Activated CD8-positive, alpha-beta memory T cell treated with anti-CD3 and anti-CD28 coated beads for 48 hours (primary cell): ENCODE measurements around the gene CACNA1G.

Source experiments
- DNase-seq, 3 experiments: peaks; one replicate each; pipeline ENCODE4 v3.0.0-alpha.2; 2020; ENCODE audit warnings: low read depth in 2 of 3, low spot score in 2 of 3

CACNA1G gene

DNA sequence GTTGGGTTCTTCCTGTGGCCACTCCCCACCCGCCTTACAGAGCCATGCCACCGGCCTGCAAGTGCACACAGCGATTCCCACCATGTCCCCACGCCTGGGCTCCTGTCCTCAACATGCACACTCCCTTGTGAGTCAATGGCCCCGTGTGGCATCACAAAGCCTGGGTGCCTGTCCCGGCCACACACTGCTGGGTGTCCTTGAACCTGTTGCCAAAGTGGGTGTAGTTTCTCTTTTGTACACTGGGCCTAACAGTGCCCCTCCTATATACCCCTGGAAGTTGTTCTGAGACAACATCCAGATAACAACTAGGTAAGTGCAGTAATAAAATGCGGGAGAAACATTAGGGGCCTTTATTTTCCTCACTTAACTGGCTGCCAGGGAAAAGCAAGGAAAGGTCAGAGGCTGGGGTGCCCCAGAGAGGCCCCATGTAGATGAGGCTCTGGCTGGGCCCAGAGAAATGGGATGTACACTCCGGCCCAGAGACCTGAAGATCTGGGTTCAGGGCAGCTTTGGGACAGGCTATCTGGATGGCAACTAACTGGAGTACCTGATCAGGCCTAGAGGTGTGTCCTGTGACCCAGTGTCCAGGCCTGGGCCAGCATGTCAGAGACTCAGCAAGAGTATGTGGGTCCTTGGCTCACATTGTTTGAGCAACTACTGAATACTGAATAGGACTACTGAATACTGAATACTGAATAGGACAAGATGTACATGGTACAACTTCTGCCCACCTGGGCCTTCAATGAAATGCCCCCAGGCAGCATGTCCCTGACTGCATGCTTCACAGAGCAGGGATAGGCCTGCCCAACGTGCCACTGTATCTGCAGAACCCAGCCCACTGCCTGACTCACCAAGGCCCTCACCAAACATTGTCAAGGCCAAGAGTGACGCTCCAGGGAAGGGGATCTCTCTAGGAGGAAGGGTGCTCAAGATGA, 82.5 kb downstream of the CACNA1G start:
- DNase-seq = no peak

DNA sequence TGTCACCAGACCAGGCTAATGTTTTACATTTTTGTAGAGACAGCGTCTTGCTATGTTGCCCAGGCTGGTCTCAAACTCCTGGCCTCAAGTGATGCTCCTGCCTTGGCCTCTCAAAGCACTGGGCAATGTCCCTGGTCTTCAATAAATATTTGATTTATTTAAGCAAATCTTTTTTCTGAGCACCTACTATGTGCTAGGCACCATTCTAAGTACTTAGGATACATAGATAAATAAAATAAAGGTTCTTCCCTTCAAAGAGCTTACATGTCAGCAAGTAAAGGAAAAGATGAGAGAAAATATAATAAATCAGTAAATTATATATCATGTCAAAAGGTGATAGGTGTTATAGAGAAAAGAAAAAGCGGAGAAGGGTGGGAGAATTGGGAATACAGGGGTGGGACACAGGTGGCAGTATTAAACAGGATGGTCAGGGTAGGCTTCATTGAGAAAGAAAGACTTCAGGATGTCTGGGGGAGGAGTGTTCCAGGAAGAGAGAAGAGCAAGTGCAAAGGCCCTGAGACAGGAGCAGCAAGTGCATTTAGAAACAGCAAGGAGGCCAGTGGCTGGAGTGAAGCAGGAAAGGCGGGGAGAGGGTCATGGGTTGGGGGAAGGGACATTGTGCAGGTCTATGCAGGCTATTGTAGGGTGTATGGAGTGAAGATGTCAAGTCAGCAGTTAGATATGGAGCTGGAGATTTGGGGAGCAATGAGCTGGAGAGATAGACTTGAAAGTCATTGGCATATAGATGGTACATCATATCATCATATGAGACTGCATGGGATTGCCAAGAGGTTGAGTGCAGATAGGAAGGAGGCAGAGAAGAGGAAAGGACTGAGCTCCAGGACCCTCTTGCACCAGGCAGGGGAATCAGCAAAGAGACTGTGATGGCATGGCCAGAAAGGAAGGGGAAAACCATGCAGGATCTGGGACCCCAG, 85.5 kb downstream of the CACNA1G start:
- DNase-seq = no peak

DNA sequence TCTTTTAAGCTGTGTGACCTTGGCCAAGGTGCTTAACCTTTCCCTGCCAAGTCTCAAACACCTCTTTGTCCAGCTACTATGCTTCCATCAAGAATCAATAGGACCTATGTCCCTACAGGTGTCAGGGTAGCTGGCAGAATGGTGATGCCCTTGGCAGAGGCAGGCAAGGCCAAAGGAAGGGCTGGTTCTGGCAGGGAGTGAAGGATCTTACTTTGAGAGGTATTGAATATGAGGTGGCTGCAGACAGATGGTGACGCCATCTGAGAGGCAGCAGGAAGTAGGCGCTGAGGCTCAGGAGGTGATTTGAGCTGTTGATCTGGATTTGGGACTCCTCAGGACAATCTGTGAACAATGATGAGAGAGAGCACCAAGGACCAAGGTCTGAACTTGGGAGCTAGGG, 86.7 kb downstream of the CACNA1G start:
- no peak for DNase-seq

DNA sequence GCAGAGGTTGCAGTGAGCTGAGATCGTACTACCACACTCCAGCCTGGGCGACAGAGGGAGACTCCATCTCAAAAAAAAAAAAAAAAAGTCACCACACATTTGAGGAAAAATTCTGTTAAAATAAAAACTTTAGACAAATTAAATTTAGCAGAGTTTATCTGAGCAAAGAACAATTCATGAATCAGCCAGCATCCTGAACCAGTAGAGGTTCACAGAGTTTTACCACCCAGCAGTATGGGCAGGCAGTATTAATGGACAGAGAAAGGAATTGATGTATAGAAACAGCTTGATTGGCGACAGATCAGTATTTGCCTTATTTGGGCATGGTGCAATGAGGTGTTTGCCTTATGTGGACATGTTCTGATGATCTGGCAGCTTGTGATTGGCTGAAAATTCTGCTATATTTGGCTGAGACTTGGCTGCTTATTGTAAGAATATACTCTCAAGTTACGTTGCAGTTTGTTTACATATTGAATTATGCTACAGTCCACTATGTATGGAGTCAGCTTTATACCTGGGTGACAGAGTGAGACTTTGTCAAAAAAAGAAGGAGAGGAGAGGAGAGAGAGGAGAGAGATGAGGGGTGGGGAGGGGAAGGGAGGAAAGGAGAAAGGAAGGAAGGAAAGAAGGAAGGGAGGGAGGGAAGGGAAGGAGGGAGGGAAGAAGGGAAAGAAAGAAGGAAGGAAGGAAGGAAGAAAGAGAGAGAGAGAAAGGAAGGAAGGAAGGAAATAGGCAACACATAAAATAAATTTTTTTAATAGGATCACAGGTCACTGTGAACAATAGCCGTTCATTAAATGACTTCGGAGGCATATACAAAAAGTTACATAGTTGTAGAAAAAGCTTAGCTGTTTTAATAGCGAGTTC, 88.8 kb downstream of the CACNA1G start:
- no peak for DNase-seq

DNA sequence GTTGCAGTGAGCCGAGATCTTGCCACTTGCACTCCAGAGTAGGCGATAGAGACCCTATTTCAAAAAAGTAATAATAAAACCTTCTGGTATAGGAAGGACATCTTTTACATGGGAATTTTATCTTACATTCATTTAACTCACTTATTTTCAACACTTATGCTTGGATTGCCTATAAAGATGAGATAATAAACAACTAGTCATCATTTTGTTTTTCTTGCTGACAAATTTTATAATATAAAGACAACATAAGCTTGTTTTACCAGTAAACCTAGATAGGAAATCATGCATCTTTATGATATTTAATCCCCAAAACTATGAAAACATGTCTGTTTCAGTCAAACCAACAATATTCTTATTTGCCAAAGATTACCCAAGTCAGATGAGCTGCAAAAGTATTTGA, 91.1 kb downstream of the CACNA1G start:
- DNase-seq = no peak

DNA sequence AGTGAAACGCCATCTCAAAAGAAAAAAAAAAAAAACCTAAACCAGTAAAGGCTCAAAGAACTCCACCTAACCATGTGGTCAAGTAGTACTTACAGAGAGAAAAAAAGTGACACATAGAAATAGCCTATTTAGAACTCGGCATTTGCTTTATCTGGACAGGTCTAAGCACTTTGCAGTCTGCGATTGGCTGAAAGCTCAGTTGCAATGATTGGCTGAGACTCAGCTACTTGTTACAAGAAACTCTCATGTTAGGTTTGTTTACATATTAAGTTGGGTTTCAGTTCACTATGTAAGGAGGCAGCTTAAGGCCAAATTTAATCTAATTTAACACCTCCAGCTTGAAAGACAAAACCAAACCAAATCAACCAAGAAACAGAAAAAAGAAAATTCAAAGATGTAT, 93.2 kb downstream of the CACNA1G start:
- no peak for DNase-seq

DNA sequence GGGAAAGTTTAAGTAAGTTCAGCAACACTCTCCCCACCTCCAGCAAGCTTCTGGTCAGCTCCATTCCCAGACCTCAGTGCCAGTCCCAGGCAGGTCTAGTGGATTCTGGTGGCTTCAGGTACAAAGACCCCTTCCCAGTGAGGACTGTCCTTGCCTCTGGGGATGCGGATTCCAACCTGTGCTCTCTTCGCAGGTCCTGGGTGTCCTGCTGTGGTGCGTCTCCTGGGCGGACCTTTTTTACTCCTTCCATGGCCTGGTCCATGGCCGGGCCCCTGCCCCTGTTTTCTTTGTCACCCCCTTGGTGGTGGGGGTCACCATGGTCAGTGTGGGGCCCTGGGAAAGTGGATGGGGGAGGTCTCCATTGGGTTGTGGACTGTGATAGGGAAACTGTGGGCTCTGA, 96.0 kb downstream of the CACNA1G start:
- no peak for DNase-seq

DNA sequence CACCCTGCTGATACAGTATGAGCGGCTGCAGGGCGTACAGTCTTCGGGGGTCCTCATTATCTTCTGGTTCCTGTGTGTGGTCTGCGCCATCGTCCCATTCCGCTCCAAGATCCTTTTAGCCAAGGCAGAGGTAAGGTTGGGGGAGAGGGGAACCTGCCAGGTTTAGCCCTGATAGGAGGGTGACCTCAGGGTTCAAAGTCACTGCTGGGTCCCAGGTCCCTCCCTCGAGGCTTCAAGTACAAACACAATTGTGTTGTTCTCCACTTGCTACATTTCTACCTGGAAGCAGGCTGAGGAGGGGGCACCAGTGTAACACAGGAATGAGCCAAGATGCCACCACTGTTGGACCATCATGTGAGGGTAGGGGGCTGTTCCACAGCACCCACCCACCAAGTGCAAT, 96.5 kb downstream of the CACNA1G start:
- DNase-seq = no peak

DNA sequence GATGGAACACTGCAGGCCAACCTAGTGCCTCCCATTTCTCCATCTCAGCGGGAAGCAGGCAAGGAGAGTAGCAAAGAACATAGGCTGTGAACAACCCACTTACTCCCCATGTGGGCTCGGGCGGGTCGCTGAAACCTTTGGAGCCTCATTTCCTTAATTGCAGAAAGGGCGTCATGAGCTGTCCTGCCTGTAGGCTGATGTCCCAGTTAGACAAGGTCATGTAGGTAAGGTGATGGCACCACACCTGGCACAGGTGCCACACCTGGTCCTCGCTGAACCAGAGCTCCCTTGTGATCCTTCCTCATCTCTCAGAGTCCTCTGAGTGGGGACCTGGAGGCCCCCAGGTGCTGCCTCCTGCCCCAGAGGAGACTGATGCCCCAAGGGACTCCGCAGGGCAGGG, 97.1 kb downstream of the CACNA1G start:
- no peak for DNase-seq

DNA sequence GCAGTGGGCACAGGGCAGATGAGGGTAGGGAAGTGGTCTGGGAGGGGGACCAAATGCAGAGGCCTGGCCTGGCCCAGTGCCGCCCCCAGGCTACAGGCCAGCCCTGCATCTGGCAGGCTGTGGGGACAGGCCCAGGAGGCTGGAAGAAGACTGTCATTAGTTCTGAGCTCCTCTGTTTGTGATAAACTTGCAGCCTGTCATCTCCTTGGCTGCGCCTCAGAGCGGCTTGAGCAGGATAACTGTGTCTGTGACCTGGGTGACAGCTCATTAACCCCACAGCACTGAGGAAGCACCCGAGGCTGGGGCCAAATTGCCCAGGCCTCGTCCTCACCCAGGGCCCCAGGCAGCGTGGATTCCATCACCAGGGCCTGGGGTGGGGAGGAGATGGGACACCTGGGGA, 98.1 kb downstream of the CACNA1G start:
- DNase-seq = no peak

DNA sequence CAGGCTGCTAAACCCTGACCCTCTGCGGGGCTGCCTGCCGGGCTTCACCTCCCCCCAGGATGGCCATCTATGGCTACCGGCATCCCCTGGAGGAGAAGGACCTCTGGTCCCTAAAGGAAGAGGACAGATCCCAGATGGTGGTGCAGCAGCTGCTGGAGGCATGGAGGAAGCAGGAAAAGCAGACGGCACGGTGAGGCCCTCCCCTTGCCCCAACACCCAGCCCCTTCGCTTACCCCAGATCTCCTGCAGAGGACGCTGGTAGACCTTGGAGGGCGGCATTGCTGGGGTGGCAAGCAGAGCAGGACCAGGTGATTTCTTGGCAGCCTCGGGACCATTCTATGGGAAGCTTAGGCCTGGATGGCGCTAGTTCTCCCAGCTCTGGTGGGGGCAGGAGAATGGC, 98.7 kb downstream of the CACNA1G start:
- DNase-seq = no peak

DNA sequence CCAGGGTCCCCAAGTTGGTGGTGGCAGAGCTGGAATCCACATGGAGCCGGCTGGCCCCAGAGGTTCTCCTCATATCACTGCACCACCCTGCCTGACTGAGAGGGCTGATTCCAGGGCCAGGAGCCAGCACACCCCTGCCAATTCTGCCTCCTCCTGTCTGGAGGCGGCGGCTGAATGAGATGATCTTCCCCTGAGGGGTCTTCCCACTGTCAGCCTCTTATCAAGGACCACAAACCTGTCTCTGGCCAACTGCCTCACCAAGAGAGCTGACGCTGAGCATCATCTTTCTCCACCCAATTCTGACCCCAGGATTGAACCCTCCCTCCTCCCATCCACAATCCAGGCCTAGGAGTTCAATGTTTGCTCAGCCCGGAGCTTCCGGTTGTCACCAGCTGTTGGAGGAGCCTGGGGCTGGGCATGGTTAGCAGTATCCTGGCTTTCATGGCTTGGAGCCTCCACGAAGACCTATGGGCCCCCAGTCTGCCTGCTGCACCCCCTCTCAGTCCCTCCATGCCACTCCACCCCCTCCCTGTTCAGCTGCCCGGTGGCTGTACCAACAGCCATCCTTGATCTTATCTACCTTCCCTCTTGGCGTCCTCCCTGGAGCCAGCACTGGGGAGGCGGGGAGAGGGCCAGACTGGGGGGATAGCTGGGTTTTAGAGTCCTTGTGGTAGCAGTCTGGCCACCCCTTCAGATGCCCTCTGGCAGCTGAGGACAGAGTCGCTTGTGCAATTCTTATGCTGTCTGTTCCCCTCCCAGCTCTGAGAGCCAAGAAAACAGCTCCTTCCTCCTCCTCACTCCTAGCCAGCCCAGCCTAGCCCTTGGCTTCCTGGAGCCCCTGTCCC, 99.7 kb downstream of the CACNA1G start:
- DNase-seq = no peak

DNA sequence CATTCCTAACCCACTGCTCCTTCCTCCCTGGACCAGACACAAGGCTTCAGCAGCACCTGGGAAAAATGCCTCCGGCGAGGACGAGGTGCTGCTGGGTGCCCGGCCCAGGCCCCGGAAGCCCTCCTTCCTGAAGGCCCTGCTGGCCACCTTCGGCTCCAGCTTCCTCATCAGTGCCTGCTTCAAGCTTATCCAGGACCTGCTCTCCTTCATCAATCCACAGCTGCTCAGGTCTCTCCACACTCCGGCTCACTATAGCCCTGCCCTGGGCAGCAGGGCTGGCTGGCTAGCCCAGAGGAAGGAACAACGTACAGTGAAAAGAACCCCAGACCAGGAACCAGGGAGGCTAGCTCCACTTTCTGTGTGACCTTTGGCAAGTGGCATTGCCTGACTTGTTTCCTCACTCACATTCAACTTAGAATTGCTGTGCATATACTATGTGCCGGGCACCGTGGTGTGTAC, 100.4 kb downstream of the CACNA1G start:
- DNase-seq = no peak

DNA sequence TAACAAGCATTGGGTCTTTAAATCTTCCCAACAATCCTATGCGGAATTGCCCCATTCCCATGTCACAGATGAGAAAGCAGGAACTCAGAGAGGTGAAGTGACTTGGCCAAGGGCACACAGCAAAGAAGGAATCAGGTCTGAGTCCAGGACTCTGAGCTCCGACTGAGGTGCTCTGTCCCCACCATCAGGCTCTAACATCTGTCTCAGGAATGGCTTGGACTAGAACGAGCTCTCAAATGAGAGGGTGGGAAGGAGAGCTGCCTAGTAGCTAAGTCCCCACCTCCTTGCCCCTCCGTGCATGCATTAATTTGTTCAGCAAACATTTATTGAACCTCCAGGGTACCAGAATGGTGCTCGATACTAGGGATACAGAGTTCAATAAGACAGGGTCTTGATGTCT, 100.8 kb downstream of the CACNA1G start:
- no peak for DNase-seq

DNA sequence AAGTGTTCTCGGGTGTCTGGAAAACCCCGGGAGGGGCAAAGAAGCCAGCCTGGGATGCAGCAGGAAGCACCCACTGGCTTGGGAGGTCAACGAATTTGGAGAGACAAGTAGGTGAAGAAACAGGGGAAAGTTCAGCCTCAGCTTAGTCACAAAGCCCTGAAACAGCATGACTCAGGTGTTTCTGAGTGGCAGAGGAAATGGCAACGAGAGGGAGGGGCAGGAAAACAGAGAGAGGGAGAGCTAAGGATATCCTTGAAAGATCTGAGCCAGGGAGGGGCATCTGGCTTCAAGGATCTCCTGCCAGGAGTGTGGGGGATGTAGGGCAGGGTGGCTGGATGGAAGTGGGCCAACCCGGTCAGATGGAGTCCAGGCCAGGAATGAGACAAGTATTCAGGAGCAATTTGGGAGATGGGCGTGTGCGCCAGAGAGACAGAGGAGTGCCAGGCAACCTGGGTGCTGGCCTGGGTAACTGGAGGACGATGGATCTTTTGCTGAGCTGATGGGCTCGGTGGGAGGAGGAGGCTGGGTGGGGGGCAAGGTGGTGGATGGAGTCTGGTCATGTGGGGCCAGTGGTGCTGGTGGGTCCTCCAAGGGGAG, 101.4 kb downstream of the CACNA1G start:
- DNase-seq = no peak

DNA sequence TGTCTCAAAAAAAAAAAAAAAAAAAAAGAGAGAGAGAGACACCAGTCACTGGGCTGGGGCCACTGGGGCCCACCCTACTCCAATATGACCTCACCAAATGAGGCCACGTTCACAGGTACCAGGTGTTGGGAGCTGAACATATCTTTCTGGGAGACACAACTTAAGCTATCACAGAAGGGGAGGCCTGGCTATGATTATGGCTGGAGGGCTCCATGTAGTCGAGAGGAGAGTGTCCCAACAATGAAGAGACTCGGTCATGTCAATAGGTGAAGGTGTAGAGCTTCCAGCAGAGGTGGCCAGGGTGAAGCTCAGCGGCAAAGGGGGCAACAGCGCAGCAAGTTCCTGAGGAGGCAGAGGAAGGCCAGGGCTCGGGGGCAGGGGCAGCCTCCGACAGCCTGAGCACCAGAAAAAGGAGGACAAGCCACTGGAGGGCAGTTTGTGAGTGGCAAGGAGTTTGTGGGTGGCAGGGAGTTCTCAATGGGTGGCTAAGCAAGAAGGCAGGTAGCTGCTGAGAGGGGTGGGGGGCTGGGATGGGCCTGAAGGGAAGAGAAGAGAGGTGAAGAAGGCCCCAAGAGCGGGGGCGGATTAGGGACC, 102.2 kb downstream of the CACNA1G start:
- no peak for DNase-seq

DNA sequence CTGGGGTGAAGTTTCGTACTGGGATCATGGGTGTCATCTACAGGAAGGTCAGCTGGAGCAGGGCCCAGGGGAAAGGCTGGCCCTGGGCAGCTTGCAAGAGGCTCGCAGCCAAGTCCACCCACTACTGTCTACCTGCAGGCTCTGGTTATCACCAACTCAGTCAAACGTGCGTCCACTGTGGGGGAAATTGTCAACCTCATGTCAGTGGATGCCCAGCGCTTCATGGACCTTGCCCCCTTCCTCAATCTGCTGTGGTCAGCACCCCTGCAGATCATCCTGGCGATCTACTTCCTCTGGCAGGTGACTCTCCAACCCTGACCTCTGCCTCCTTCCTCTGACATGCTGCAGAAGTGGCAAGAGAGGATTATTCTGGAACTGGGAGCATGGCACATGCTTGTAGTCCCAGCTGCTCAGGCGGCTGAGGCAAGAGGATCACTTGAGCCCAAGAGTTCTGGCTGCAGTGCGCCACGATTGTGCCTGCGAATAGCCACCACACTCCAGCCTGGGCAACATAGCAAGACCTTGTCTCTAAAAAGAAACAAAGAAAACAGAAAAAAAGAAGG, 103.4 kb downstream of the CACNA1G start:
- DNase-seq = no peak

DNA sequence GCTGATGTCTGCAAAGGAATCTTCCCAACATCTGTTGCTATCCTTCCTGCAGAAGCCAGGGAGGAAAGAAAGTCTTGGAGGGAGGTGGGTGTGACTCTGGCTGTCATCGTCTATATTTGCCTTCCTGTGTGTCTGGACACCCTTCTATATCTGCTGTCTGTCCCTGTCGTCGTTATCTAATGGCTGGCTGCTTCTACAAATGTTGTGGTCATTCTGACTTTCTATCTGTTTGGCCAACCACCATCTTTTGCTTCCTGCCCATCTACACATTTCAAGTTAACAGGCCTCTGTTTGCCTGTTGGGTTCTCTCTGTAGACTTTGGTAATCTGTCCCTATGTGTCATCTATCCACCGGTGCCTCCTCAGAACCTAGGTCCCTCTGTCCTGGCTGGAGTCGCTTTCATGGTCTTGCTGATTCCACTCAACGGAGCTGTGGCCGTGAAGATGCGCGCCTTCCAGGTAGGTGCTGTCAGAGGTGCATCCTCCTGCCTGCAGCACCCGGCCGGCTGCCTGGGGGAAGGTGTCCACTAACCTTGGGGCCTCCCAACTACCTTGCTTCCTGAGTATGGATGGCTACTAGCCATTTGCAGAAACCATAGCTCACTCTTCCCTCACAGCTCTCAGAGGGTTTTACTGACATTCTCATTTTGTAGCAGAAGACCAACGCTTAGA, 104.4 kb downstream of the CACNA1G start:
- no peak for DNase-seq
